Islet of Langerhans (tissue), 1 donor: ENCODE results near the gene ZNF516.

Experiments
- FAIRE-seq: peaks from one replicate; lab custom pipeline; 2011; peaks lifted over from hg19 to GRCh38; lab: Jason Lieb, UNC

The ZNF516 gene

GRCh38 chr18:76358774-76359173, 136.3 kb downstream of the ZNF516 start:
- no peak for FAIRE-seq

GRCh38 chr18:76357585-76358260, 137.3 kb downstream of the ZNF516 start:
- no peak for FAIRE-seq

- no peak for FAIRE-seq
Measured at GRCh38 chr18:76357174-76357573, 137.9 kb downstream of the ZNF516 start.

- FAIRE-seq, result no peak
Measured at GRCh38 chr18:76356666-76357065, 138.4 kb downstream of the ZNF516 start.

- FAIRE-seq, result no peak
Measured at GRCh38 chr18:76354348-76354747, 140.7 kb downstream of the ZNF516 start.

GRCh38 chr18:76353500-76353899, 141.5 kb downstream of the ZNF516 start:
- FAIRE-seq, result no peak

GRCh38 chr18:76353046-76353445, 142.0 kb downstream of the ZNF516 start:
- no peak for FAIRE-seq

- FAIRE-seq, result no peak
Measured at GRCh38 chr18:76351961-76352581, 143.0 kb downstream of the ZNF516 start.

- FAIRE-seq, result no peak
Measured at GRCh38 chr18:76350134-76351025, 144.7 kb downstream of the ZNF516 start.

- peak; percentile 80 for FAIRE-seq
Measured at GRCh38 chr18:76349067-76349715, 145.9 kb downstream of the ZNF516 start.

- FAIRE-seq, result no peak
Measured at GRCh38 chr18:76348267-76349066, 146.6 kb downstream of the ZNF516 start.

- FAIRE-seq, result no peak
Measured at GRCh38 chr18:76347341-76347740, 147.7 kb downstream of the ZNF516 start.

- FAIRE-seq, result no peak
Measured at GRCh38 chr18:76346490-76347130, 148.4 kb downstream of the ZNF516 start.

GRCh38 chr18:76345901-76346300, 149.1 kb downstream of the ZNF516 start:
- FAIRE-seq, result no peak

- no peak for FAIRE-seq
Measured at GRCh38 chr18:76343938-76344569, 151.0 kb downstream of the ZNF516 start.

- FAIRE-seq, result no peak
Measured at GRCh38 chr18:76340410-76340809, 154.6 kb downstream of the ZNF516 start.

GRCh38 chr18:76339246-76339620, 155.8 kb downstream of the ZNF516 start:
- no peak for FAIRE-seq

GRCh38 chr18:76338619-76339245, 156.3 kb downstream of the ZNF516 start:
- no peak for FAIRE-seq

- FAIRE-seq, result no peak
Measured at GRCh38 chr18:76338088-76338487, 157.0 kb downstream of the ZNF516 start.
